HG03095 (cell line): ENCODE measurements around the gene SETD4.

Source experiments
- ATAC-seq: cut with Tn5 transposase; IDR thresholded peaks from one replicate; pipeline ENCODE4 v1.9.1; 2021; ENCODE audit warnings: moderate library complexity; ENCODE audit not compliant: unreplicated experiment

SETD4 gene

GRCh38 chr21:36015045-36015444, 45.3 kb downstream of the SETD4 start:
- no peak for ATAC-seq

GRCh38 chr21:36010801-36011200, 49.5 kb downstream of the SETD4 start:
- ATAC-seq = no peak

- ATAC-seq = no peak
These were observed 51.8 kb downstream of the SETD4 start for GRCh38 chr21:36008505-36008904.

- no peak for ATAC-seq
These were observed 54.4 kb downstream of the SETD4 start for GRCh38 chr21:36005879-36006400.

DNA sequence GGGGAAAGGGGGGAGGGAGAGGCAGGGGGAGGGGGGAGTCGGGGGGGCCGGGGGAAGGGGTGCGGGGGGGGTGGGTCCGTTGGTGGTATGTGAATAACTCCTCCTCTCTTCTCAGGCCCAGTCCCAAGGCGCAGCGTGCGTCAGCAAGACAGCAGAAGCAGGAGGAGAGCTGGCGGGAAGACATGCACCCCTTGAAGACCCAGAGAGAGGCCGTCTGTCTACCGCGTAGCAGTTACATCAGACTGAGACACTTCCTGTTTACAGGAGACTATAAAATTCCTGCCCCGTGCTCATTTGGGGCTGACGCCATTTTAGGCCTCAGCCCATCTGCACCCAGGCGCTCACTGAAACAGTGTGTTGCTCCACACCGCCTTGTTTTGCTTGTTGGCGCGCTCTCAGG, 55.3 kb downstream of the SETD4 start:
- ATAC-seq = no peak

GRCh38 chr21:36004441-36004840, 55.9 kb downstream of the SETD4 start:
- ATAC-seq = no peak

DNA sequence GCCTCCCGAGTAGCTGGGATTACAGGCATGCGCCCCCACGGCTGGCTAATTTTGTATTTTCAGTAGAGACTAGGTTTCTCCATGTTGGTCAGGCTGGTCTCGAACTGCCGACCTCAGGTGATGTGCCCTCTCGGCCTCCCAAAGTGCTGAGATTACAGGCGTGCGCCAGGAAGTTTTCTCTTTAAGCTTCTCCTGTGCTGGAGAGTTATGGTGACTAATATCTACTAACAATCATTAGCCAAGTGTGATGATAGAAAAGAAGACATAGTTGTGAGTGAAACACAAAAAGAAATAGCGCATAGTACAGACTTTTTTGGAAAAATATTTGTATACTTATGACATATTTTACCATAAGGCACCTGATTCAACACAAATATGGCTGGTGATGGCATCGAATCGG, 56.5 kb downstream of the SETD4 start:
- ATAC-seq = no peak

- ATAC-seq = no peak
These were observed 64.1 kb downstream of the SETD4 start for GRCh38 chr21:35996217-35996616.

DNA sequence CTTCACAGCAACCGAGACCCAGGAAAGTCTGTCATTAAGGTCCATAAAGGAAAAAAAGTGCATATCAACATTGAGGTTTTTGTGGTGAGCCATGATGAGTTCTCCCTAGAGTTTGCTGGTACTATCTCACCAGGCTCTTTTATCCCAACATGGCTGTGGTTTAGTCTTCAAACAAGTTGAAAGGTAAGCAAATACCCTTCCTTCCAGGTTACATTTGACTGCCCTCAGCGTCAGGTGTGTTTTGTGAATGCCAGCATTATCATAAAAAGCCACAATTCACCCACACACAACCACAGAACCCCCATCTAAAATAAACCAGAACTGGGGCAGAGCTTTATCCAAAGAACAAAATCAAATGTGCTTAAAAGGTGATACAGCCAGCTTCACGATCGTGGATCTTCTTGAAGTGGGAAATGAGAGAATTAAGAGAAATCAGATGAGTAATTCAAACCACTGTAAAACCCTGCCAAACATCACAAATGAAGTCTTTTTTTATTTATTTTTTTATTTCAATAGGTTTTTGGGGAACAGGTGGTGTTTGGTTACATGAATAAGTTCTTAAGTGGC, 64.7 kb downstream of the SETD4 start:
- no peak for ATAC-seq

GRCh38 chr21:35994613-35995012, 65.7 kb downstream of the SETD4 start:
- ATAC-seq = no peak

GRCh38 chr21:35993875-35994490, 66.3 kb downstream of the SETD4 start:
- ATAC-seq = no peak

DNA sequence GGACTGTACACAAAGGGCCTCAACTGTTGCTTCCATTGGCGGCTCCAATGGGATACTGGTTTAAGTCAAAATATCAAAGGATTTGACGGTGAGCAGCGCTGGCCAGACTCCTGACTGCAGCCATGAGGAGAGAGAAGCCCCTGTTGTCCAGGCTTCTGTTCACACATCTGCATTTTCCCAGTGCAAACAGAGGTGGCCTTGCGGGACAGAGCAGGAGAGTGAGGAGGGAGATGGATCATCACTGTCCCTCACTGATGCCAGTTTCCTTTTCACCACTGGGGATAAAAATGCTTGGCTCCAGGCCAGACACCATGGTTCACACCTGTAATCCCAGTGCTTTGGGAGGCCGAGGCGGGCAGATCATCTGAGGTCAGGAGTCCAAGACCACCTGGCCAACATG, 69.2 kb downstream of the SETD4 start:
- no peak for ATAC-seq

DNA sequence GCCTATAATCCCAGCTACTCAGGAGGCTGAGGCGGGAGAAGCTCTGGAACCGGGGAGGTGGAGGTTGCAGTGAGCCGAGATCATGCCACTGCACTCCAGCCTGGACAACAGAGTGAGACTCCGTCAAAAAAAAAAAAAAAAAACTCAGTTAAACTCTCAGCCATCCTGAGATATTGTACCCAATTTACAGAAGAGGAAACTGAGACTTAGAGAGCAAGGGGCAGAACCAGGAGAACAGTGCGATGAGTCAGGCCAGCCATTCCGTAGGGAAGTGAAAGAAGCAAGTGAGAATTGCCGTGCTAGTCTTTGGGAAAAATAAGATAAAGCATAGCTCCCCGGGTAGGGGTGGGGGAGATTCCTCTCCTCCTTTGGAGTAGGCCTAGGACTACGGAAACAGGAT, 69.7 kb downstream of the SETD4 start:
- ATAC-seq = no peak

- ATAC-seq = no peak
These were observed 71.1 kb downstream of the SETD4 start for GRCh38 chr21:35989138-35989735.

DNA sequence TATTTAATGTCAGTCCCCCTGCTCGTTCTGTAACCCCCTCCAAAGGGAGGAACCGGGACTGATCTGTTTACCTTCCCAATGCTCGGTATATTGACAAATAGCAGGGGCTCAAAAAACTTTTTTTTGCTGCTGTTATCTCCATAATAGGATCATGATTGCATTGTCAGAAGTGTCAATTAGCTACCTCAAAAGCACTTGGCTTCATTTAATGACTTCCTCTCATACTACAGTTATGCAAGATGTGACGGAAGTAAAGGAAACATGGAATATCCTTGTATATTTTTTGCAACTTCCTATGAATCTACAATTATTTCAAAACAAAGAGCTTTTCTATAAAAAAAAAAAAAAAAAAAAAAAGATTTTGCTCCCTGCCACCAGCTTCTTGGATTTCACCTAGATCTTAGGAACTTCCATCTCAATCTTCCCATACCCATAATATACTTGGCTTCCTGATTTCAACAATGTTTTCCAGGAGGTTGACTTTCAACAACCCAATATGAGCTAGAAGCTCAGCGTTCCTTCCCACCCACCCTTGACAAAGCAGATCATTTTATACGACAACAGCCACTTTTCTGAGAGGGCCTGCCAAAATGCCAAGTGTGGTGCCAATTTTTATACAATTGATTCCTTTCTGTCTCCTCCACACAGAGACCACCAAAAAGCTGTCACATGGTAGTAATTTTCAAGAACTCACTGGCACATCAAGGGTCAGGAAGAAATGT, 71.7 kb downstream of the SETD4 start:
- ATAC-seq = no peak

DNA sequence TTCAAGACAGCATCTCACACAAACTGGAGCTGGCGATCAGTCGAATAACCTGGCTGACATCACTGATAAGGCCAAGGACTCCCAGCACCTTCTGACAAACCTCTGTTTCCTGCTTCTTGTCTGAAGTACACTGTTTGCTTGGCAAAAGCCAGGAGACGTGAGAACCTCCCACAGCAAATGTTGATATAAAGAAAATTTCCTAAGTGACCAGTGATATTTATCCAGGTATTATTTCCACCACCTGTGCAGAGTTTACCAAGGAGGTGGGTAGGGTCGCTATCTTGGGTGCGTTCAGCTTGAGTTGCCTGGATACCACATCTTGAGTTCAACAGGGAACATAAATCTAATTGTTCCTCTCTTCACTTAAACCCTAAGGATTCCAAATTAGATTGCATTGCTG, 72.9 kb downstream of the SETD4 start:
- no peak for ATAC-seq

- ATAC-seq = no peak
These were observed 75.5 kb downstream of the SETD4 start for GRCh38 chr21:35984654-35985361.
